GM19452 (cell line): ENCODE results near the gene DIP2C.

Experiments
- ATAC-seq: cut with Tn5 transposase; IDR thresholded peaks from one replicate; pipeline ENCODE4 v1.9.1; 2021; ENCODE audit not compliant: unreplicated experiment

Gene DIP2C

GRCh38 chr10:385571-386300 is 303.7 kb downstream of the DIP2C start:
- ATAC-seq = no peak

GRCh38 chr10:384538-385305 is 304.7 kb downstream of the DIP2C start:
- no peak for ATAC-seq

- no peak for ATAC-seq
These were observed 305.9 kb downstream of the DIP2C start for GRCh38 chr10:383519-383918.

GRCh38 chr10:381805-382204 is 307.7 kb downstream of the DIP2C start:
- no peak for ATAC-seq

GRCh38 chr10:381346-381745 is 308.1 kb downstream of the DIP2C start:
- ATAC-seq = no peak

- ATAC-seq = no peak
These were observed 309.0 kb downstream of the DIP2C start for GRCh38 chr10:380313-380940.

GRCh38 chr10:378930-379704 is 310.4 kb downstream of the DIP2C start:
- no peak for ATAC-seq

- ATAC-seq = no peak
These were observed 311.1 kb downstream of the DIP2C start for GRCh38 chr10:378230-378929.

GRCh38 chr10:377228-377627 is 312.2 kb downstream of the DIP2C start:
- no peak for ATAC-seq

GRCh38 chr10:375815-376505 is 313.5 kb downstream of the DIP2C start:
- ATAC-seq = no peak

GRCh38 chr10:374354-374753 is 315.1 kb downstream of the DIP2C start:
- ATAC-seq = no peak

GRCh38 chr10:373526-374309 is 315.8 kb downstream of the DIP2C start:
- ATAC-seq = no peak

GRCh38 chr10:373015-373414 is 316.5 kb downstream of the DIP2C start:
- no peak for ATAC-seq

GRCh38 chr10:372566-372965 is 316.9 kb downstream of the DIP2C start:
- no peak for ATAC-seq

- no peak for ATAC-seq
These were observed 318.0 kb downstream of the DIP2C start for GRCh38 chr10:371515-371914.

GRCh38 chr10:370449-370825 is 319.0 kb downstream of the DIP2C start:
- ATAC-seq = no peak

- no peak for ATAC-seq
These were observed 319.6 kb downstream of the DIP2C start for GRCh38 chr10:369684-370448.

GRCh38 chr10:369221-369683 is 320.2 kb downstream of the DIP2C start:
- ATAC-seq = no peak
